Motor neuron (in vitro differentiated cells): Measurements from ENCODE around the gene CCDC57. TPM values are rescaled to one million over a fixed set of nuclear protein-coding genes. Genes with fewer than 3 reads are reported as not detected.

Experiments used
- ATAC-seq, 8 experiments: fragments of 200-7000 bp; cut with Tn5 transposase; replicated peaks in 6 of 8; 2 replicates each; pipeline ENCODE4 v1.8.0; 2021; ENCODE audit warnings: mild to moderate bottlenecking in 8 of 8, moderate library complexity in 8 of 8
- H3K27ac ChIP-seq, 2 donors: fragments of 250-450 bp; sonication (Bioruptor Pico); 2 replicates each; pipeline ENCODE4 v1.9.0; 2021; ENCODE audit warnings: antibody characterized with exemption in 2 of 2, mild to moderate bottlenecking in 2 of 2, moderate library complexity in 1 of 2
- H3K4me1 ChIP-seq, 2 donors: fragments of 250-450 bp; sonication (Bioruptor Pico); replicated peaks in 1 of 2; 2 replicates each; pipeline ENCODE4 v1.6.1; 2021; ENCODE audit warnings: antibody characterized with exemption in 2 of 2, mild to moderate bottlenecking in 2 of 2, moderate library complexity in 1 of 2
- H3K4me3 ChIP-seq, 5 donors: fragments of 250-450 bp; sonication (Bioruptor Pico); 2 replicates each; pipeline ENCODE4 v1.9.0; 2021; ENCODE audit warnings: antibody characterized with exemption in 5 of 5, mild to moderate bottlenecking in 5 of 5, moderate library complexity in 4 of 5
- WGBS, 10 experiments: fragments of 450-650 bp; shearing (Covaris generic); methylation state at CpG; one replicate each; pipeline ENCODE4 v1.0.0; 2022; 5-methylcytosine and 5-hydroxymethylcytosine counted together
- in situ Hi-C, 9 experiments: fragments of 400-800 bp; cut with MboI; loops; one replicate each; pipeline ENCODE4 v1.15.0; 2021; ENCODE audit warnings: low sequenced_read_pairs in 9 of 9, low pct_unique_long_range_greater_than_20kb in 2 of 9; ENCODE audit not compliant: unreplicated experiment in 9 of 9
- total RNA-seq, 8 experiments: library from RNA; unstranded; fragments of 300-600 nt; gene quantifications; 2 replicates each; pipeline versions ENCODE4 v1.2.3 to v1.2.4, GENCODE V29; 2022

CCDC57 gene
- total RNA-seq, 8 experiments from 2014 or later: 13.6 to 68.8 (median 26.1) TPM

DNA sequence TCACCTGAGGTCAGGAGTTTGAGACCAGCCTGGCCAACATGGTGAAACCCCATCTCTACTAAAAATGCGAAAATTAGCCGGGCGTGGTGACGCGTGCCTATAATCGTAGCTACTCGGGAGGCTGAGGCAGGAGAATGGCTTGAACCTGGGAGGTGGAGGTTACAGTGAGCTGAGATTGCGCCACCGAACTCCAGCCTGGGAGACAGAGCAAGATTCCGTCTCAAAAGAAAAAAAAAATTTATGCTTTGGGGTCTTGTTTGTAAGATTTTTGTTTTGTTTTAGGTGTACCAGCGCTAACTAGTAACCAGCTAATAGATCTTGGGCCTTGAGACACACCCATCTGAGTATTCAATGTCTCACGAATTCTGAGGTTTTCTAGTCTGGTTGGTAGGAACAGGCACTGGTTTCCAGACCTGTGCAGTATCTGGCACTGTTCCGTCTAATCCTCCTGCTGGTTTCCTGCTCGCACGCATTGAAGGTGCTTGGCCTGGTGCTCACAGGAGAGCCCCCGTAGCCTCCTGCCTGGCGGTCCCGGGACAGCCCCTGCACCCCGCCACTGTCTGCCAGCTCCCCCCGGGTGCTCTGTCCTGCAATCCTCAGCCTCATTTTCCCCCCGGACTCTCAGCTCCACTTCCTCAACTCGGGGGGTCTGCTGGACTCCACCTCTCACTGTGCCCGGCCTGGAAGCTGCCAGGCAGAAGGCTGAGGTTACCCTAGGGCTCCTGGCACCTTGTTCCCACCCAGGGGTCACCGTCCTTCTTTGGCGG lies 136.4 kb downstream of the CCDC57 start:
- no peak overlapping the region for H3K27ac ChIP-seq
- in situ Hi-C loops: no loop called here
- H3K4me3 ChIP-seq: no peak overlapping the region
- no peaks in the 10 kb centered on the region for H3K4me1 ChIP-seq
- ATAC-seq: peak in 2 of 8 experiments; percentile 0 to 3
- WGBS, 10 experiments: 20 to 100% (median 87%) methylated on average over 1 to 19 of the region's 25 CpGs; no CpG with 5 or more reads in 1 of the 10 experiments

DNA sequence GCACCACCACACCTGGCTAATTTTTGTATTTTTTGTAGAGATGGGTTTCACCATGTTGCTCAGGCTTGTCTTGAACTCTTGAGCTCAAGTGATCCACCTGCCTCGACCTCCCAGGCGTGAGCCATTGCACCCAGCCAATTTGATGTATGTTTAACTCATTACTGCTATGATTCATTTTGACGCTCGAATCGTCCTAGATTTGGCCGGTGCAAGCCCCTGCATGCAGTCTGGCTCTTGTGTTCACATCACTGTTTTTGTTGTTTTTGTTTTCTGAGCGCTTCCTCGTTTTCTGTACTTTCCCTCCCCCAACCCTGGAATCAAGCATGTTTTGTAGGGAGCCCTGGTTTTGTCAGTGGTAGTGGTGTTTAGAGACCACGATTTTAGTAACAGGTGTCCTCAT lies 139.2 kb downstream of the CCDC57 start:
- 58 to 90% (median 82%) methylated on average over 1 to 9 of the region's 9 CpGs; no CpG with 5 or more reads in 1 of the 10 experiments for WGBS, 10 experiments
- Histone ChIP-seq H3K4me3 (no peak overlapping the region), H3K27ac (no peak overlapping the region), H3K4me1 (no peaks in the 10 kb centered on the region)
- peak in 1 of 8 experiments; percentile 1 for ATAC-seq
- in situ Hi-C loops: no loop called here

DNA sequence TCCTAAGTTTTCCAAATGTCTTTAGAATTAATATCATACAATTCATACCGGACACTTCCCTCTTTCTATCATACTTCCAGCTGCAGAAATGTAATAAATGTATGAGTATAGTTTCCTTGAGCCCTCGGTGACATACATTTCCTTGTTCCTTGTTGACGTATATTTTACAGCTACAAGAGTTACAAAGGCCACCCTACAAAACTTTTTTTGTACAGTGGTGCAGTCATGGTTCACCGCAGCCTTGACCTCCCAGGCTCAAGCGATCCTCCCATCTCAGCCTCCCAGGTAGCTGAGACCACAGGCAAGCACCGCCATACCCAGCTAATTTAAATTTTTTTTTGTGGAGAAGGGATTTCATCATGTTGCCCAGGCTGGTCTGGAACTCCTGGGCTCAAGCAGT lies 139.8 kb downstream of the CCDC57 start:
- in situ Hi-C loops: no loop called here
- H3K27ac ChIP-seq: no peak overlapping the region
- ATAC-seq: no peak
- no peaks in the 10 kb centered on the region for H3K4me1 ChIP-seq
- H3K4me3 ChIP-seq: no peak overlapping the region
- 47 to 100% (median 83%) methylated on average over 1 to 6 of the region's 6 CpGs for WGBS, 10 experiments

DNA sequence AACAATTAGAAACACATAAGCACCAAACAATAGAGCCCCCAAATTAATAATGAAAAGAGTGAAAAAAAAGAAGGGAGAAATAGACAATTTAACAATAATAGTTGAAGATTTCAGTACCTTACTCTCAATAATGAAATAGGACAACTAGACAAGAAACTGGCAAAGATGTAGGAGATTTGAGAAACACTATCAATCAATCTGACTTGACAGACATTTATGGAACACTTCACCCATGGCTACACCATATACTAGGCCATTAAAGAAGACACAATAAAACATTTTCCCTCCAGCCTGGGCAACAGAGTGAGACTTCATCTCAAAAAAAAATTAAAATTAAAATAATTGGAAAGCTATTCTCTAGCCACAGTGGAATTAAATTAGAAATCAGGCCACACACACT lies 142.0 kb downstream of the CCDC57 start:
- in situ Hi-C loops: no loop called here
- Histone ChIP-seq H3K4me3 (no peak overlapping the region), H3K27ac (no peak overlapping the region), H3K4me1 (peaks cover 5 to 6% of the 10 kb centered on the region in 2 donors)
- no peak for ATAC-seq

DNA sequence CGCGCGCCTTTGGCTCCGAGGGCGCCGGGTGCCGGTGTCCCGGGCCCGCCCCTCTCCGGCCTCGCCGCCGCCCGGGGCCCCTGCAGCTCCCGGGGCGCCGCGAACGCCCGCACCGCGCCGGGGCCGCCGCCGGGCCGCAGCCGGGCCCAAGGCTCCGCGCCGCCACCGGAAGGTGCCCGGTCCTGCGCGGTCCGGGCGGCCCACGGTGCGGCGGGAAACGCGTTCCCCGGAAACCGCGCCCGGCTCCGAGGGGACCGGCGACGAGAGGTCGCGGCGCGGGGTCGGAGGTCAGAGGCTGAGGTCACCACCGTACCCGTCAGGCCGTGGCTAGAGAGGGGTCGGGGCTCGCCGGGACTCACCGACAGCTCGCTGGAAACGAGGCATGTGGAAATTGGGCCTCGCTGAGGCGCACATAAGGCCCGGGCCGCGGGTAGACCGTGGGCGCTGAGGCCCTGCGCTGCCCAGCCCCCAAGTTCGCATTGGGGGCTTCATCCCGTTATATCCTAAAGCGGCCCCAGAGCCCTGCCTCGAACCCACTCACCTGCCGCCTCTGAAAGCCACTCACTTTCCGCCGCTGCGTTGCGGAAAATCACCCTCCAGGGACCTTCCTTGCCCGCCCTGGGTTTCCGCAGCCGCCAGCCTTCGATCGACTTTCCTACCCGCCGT lies 146.9 kb downstream of the CCDC57 start, which contains the start of gene DUS1L:
Gene DUS1L (minus strand): TSS at position 167 of the 666 bp plus-strand sequence. CDS start 745 bp downstream, outside the sequence.
- peak within 1 kb of the TSS; percentile 82 to 100 (median 88) for H3K4me3 ChIP-seq
- ATAC-seq: peak; percentile 79 to 88 (median 84)
- H3K4me1 ChIP-seq: peaks cover 12 to 13% of the 10 kb centered on the region in 2 donors
- WGBS, 10 experiments: 77 to 100% (median 81%) methylated on average over 1 to 12 of the region's 88 CpGs; no CpG with 5 or more reads in 6 of the 10 experiments
- H3K27ac ChIP-seq: peak within 1 kb of the TSS; percentile 54 to 89
- in situ Hi-C loops: no loop called here

DNA sequence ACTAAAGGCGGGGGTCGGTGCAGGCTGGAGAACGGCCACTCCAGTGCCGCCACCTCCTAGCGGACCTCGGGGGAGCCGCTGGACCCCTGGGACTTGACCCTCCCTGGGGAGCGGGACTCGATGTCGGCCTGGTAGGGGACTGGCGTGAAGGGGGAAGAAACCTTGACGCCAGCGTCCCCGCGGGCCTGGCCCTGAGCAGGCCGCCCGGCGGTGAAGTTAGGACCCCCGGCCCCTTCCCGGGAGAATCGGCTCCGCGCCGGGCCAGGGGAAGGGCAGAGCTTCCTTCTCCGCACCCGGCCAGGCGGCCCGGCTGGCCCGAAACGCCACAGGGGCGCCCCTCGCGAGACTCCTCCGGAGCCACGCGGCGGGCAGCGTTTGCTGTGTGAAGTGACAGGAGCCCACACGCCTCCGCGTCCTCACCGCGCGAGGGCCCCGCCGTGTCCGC lies 147.4 kb downstream of the CCDC57 start:
- Histone ChIP-seq H3K27ac (peak overlapping the region; percentile 54 to 89), H3K4me1 (peaks cover 12 to 13% of the 10 kb centered on the region in 2 donors), H3K4me3 (peak overlapping the region; percentile 82 to 100 (median 88))
- ATAC-seq: peak; percentile 51 to 83 (median 63)
- WGBS, 10 experiments: 0% methylated on average over 3 of the region's 47 CpGs; no CpG with 5 or more reads in 8 of the 10 experiments
- in situ Hi-C loops: no loop called here

DNA sequence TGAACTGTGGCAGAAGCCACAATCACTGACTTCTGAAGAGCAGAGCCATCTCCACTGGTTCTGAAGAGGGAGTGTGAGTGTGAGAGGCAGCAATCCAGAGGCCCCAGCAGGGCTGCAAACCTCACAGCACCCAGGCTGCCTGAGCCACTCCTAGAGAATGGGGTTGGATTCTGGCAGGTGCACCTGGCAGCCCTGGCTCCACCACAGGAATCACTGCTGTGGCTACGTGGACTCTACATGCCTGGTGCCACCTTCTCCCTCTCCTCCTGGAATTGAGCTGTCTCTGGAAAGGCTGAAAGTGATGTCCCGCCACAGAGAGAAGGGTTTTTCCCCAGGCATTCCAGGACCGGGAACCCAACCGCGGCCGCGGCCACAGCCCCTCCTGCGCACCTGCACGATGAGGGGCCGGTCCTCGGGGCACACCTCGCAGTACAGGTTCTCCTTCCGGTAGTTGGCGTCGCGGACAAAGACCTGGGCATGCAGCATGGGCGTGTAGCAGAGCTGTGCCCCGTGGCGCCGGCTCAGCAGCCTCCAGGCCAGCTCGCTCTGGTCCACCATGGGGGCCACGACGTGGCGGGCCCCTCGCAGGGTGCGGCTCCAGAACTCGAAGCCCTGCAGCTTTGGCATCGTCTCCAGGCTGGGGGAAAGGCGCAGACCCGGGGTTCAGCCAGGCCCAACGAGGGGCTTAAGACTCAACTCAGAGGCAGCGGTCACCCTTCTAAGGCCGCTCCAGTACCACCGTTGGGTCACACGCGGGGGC lies 148.0 kb downstream of the CCDC57 start:
- WGBS, 10 experiments: 20 to 80% (median 71%) methylated on average over 1 to 13 of the region's 36 CpGs; no CpG with 5 or more reads in 6 of the 10 experiments
- peak in 4 of 8 experiments; percentile 2 to 10 (median 5) for ATAC-seq
- H3K4me1 ChIP-seq: peaks cover 12 to 13% of the 10 kb centered on the region in 2 donors
- peak overlapping the region; percentile 82 to 100 (median 88) for H3K4me3 ChIP-seq
- H3K27ac ChIP-seq: peak overlapping the region in 1 of 2 donors; percentile 89
- in situ Hi-C loops: no loop called here

DNA sequence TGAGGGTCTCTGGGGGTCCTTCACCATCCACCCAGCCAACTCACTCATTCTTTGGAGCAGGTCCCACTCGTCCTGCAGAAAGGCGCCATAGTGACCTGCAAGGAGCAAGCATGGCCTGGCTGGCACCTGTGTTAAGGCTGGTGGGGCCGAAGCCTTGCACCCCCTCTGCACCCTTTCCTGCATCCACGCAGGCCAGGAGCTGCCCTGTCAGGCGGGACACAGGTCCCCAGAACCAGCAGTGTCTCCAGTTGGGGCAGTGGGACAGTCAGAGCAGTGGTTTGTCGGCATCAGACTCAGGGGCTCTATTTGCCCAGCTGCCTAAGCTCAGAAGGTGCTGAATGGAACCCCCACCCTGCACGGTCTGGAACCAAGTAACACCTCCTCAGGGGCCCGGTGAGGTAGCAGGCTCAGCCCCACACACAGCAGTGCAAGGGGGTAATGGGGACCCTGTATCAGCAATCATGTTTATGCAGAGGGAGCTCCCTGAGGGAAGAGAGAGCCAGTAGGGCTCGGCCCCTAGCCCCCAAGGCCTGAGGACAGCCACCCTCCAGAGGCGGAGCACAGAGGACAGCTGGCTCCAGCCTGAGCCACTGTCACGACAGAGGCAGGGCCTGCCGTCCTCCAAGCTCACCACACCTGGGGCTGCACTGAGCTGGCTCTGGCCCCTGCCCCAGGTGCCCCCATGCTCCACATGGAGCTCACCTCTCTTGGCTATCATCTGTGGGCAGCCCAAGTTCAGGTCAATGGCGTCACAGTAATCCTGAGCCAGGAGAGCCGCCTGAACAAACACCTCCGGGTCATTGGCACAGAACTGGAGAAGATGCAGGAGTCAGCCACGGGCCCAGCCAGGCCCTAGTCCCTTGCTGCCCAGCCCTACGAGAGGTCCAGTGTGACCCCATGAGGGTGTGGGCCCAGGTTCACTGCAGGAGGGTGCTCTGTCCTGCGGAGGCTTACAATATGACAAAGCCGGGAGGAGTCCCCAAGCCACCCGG lies 148.9 kb downstream of the CCDC57 start:
- peaks cover 12 to 13% of the 10 kb centered on the region in 2 donors for H3K4me1 ChIP-seq
- no peak overlapping the region for H3K4me3 ChIP-seq
- WGBS, 10 experiments: 60 to 100% (median 86%) methylated on average over 1 to 7 of the region's 20 CpGs; no CpG with 5 or more reads in 5 of the 10 experiments
- in situ Hi-C loops: no loop called here
- H3K27ac ChIP-seq: no peak overlapping the region
- no peak for ATAC-seq

DNA sequence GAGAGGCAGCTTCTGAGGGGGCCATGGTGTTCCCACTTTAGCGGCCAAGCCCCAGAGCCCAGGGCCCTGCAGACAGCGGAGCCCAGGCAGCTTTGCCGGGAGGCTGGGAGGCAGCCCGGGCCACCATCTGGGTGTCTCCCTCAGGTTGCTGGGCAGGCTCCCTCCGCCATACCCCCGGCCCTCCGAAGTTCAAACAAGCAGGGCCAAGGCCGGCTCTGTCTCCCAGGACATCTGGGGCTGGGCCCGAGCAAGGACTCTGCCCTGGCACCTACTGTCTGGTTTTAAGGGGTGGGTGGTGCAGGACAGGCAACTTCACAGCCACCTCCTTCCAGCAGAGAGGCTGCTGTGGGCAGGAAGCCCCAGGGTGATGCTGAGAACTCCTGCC lies 149.7 kb downstream of the CCDC57 start:
- H3K4me1 ChIP-seq: peaks cover 12 to 13% of the 10 kb centered on the region in 2 donors
- in situ Hi-C loops: no loop called here
- no peak overlapping the region for H3K4me3 ChIP-seq
- ATAC-seq: no peak
- WGBS, 10 experiments: 96% methylated on average over 5 of the region's 9 CpGs; no CpG with 5 or more reads in 9 of the 10 experiments
- no peak overlapping the region for H3K27ac ChIP-seq

DNA sequence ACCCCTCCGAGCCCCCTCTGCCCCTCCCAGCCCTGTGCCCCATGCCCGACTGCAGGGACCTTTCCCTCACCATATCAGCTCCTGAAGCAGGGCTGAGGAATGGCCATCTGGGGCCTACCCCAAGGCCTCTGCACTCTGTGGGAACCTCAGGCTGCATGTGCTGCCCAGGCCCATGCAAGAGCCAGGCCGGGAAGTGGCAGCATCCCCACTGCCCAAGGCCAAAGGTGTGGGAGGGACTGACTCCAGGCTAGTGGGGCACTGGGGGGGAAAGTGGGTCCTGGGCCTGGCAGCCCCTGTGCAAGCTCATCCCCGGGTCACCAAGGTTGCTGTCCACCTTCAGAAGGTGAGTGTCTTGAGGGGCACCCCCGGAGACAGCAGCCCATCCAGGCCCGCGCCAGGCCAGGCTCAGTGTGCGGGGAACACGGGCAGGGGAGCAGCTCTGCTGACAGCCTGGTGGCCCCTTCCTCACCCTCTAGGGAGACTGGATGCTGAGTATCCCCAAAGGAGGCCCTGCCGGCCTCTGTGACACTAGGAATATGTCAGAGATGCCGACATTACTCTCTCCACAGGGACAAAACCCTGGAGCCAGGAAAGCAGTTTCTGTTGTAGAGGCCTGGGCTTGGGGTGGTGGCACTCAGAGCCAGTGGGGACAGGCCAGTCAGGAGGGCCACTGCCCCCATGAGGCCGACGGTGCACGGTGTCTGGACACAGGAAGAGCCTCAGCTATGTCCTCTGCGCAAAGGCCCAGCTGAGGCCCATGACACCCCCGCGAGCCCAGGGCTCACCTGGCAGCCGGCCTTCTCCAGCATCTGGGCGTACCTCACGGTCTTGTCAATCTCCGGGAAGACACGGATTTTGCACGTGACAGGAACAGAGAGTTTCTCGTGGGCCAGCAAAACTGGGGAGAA lies 150.3 kb downstream of the CCDC57 start:
- WGBS, 10 experiments: 67 to 100% (median 82%) methylated on average over 1 to 10 of the region's 24 CpGs; no CpG with 5 or more reads in 6 of the 10 experiments
- no peak overlapping the region for H3K27ac ChIP-seq
- no peak for ATAC-seq
- H3K4me3 ChIP-seq: no peak overlapping the region
- peaks cover 12 to 13% of the 10 kb centered on the region in 2 donors for H3K4me1 ChIP-seq
- in situ Hi-C loops: no loop called here
